Activated T-helper 1 cell treated with anti-CD3 and anti-CD28 coated beads, Interleukin-12 subunit alpha, Interleukin-12 subunit beta, Interleukin-2, Interleukin-4 antibody, amounts not matched to agents 30 ng/mL and 10 ng/mL and 1 ng/mL, durations not matched to agents 14 hours and 24 hours and 36 hours (primary cell): ENCODE measurements around the gene UBE2G1. TPM values are rescaled to one million over a fixed set of nuclear protein-coding genes. Genes with fewer than 3 reads are reported as not detected.
A peak's percentile ranks its signal among the peaks of the same experiment; 100 is the strongest.

Experiments used
- DNase-seq: peaks from one replicate; pipeline ENCODE4 v3.0.0; 2021; ENCODE audit warnings: low spot score
- H3K27ac Mint-ChIP-seq: one replicate; pipeline ENCODE4 v1.8.0; 2021; ENCODE audit warnings: mild to moderate bottlenecking, mixed read lengths
- H3K27me3 Mint-ChIP-seq: one replicate; pipeline ENCODE4 v1.8.0; 2022; ENCODE audit warnings: mild to moderate bottlenecking, moderate library complexity, mixed read lengths; ENCODE audit not compliant: insufficient read depth
- H3K36me3 Mint-ChIP-seq: one replicate; pipeline ENCODE4 v1.8.0; 2021; ENCODE audit warnings: low read depth, mixed read lengths
- H3K4me1 Mint-ChIP-seq: one replicate; pipeline ENCODE4 v1.8.0; 2021; ENCODE audit warnings: low read depth, mixed read lengths
- H3K4me3 Mint-ChIP-seq: one replicate; pipeline ENCODE4 v1.8.0; 2021; ENCODE audit warnings: mild to moderate bottlenecking, moderate library complexity, mixed read lengths
- H3K9me3 Mint-ChIP-seq: one replicate; pipeline ENCODE4 v1.8.0; 2021; ENCODE audit warnings: mixed read lengths
- intact Hi-C: fragments of 100-400 bp; cut with micrococcal nuclease; formaldehyde crosslinking; loops from one replicate; pipeline ENCODE4 v1.15.1; 2024
- total RNA-seq: library from RNA; stranded (reverse); gene quantifications from 2 replicates; pipeline ENCODE4 v1.2.3, GENCODE V29; 2022

The UBE2G1 gene
- total RNA-seq, 1 donor from 2014 or later = 87.3 TPM

DNA sequence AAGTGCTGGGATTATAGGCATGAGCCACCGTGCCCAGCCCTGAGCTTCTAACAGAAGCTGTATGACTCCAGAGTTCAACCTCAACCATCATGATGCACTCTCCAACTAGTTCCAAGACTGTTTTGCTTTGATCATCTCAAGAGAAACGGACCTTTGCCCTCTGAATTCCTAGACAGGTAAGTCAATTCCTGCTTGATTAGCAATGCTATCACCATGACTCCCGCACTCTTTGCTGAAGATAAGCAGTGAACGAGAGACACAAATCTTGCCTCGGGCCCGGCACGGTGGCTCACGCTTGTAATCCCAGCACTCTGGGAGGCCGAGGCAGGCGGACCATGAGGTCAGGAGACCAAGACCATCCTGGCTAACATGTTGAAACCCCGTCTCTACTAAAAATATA, 124.9 kb downstream of the UBE2G1 start:
- no peak overlapping the region for H3K27ac Mint-ChIP-seq
- H3K9me3 Mint-ChIP-seq = no peaks in the 10 kb centered on the region
- intact Hi-C loops = no loop called here
- DNase-seq = no peak
- H3K27me3 Mint-ChIP-seq = no peaks in the 10 kb centered on the region
- H3K4me1 Mint-ChIP-seq = peaks cover 11% of the 10 kb centered on the region
- no peak overlapping the region for H3K4me3 Mint-ChIP-seq
- H3K36me3 Mint-ChIP-seq = peaks cover 22% of the 10 kb centered on the region

DNA sequence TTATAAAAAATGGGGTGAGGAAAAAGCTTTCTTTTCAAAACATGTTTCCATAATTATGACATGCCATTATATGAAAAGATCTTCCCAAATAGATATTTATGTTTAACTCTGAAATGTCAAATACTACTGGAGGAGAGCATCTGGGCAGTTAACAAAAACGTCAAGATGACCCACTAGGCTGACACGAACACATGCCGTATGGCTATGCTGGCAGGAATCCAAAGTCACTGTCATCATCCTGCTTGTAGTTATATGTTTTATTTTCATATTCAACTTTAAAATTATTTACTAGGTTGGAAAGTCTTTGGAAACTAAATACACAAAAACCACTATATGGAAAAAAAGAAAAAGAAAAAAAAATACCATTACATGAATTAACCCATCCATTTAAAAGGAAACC, 130.0 kb downstream of the UBE2G1 start:
- Mint-ChIP-seq H3K9me3 (no peaks in the 10 kb centered on the region), H3K4me3 (no peak overlapping the region), H3K36me3 (peaks cover 38% of the 10 kb centered on the region), H3K4me1 (peaks cover 19% of the 10 kb centered on the region), H3K27ac (no peak overlapping the region), H3K27me3 (no peaks in the 10 kb centered on the region)
- DNase-seq = no peak
- intact Hi-C loops = no loop called here

DNA sequence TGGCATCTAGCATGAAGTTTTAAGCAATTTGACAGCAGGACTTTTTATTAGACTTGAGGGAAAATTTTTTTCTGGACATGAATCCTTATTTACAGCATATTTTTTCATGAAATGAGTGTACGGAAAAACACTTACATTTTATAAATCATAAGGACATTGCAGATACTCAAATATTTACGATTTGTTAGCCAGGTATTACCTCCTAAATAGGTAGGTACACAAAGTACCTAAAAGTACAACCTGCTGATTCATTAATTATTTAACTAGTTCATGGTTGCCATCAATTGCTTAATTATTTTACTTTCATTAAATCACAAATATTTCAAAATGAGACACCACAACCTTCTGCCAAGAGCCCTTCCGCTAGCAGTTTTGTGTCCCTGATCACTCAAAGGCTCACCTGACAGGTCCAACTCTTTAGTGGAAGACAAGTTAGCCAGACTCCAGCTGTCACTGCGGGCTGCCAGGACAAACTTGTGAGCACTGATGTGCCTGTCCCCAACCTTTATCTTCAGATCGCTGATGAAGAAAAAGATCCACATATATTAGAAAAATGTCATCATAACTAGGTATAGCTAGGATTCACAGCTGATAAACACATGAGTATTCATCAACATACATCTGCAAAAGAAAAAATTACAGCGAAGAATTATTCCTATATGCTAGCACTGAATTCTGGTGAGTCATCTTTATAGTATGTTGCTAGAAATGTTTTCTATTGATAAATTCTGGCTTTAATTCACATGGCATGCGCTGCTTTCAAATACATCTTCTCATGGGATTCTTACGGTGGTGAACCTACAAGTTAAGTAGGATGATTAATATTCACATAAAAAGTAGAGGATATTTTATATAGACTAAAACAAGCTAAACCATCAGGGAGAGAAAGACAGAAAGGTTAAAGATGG, 130.8 kb downstream of the UBE2G1 start:
- no peak overlapping the region for H3K27ac Mint-ChIP-seq
- peaks cover 19% of the 10 kb centered on the region for H3K4me1 Mint-ChIP-seq
- no peak for DNase-seq
- H3K36me3 Mint-ChIP-seq = peaks cover 35% of the 10 kb centered on the region
- intact Hi-C loops = no loop called here
- H3K4me3 Mint-ChIP-seq = no peak overlapping the region
- no peaks in the 10 kb centered on the region for H3K27me3 Mint-ChIP-seq
- H3K9me3 Mint-ChIP-seq = no peaks in the 10 kb centered on the region

DNA sequence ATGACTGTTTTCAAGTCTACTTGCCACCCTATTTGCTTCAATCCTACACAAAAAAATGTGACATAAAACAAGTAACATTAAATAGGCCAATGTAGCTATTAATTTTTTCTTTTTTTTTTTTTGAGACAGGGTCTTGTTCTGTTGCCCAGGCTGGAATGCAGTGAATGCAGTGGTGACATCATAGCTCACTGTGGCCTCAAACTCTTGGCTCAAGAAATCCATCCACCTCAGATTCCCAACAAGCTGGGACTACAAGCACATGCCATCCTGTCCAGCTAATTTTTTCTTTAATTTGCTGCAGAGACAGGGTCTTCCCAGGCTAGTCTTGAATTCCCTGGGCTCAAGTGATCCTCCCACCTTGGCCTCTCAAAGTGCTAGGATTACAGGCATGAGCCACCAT, 132.1 kb downstream of the UBE2G1 start:
- no peak overlapping the region for H3K4me3 Mint-ChIP-seq
- H3K27me3 Mint-ChIP-seq = no peaks in the 10 kb centered on the region
- H3K4me1 Mint-ChIP-seq = peaks cover 19% of the 10 kb centered on the region
- H3K9me3 Mint-ChIP-seq = no peaks in the 10 kb centered on the region
- H3K27ac Mint-ChIP-seq = no peak overlapping the region
- intact Hi-C loops = no loop called here
- DNase-seq = no peak
- H3K36me3 Mint-ChIP-seq = peaks cover 31% of the 10 kb centered on the region

DNA sequence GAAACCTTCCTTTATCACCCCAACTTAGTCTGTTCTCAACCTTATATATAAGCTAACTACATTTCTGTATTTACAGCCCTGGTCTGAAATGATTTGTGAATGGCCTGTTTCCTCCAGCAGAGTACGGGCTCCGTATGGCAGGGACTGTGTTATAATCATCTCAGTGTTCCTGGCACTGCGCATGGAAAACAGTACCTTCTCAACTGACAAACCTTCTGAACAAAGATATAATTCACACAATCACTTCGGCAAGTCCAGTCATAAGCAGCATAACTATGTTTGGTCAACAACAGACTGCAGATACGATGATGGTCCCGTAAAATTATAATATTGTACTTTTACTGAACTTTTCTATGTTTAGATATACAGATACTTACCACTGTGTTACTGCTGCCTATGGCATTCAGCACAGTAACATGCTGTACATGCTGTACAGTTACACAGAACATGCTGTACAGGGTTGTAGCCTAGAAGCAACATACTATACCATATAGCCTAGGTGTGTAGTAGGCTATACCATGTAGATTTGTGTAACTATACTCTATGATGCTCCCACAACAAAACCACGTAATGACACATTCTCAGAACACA, 132.7 kb downstream of the UBE2G1 start:
- Mint-ChIP-seq H3K4me3 (no peak overlapping the region), H3K27me3 (no peaks in the 10 kb centered on the region)

DNA sequence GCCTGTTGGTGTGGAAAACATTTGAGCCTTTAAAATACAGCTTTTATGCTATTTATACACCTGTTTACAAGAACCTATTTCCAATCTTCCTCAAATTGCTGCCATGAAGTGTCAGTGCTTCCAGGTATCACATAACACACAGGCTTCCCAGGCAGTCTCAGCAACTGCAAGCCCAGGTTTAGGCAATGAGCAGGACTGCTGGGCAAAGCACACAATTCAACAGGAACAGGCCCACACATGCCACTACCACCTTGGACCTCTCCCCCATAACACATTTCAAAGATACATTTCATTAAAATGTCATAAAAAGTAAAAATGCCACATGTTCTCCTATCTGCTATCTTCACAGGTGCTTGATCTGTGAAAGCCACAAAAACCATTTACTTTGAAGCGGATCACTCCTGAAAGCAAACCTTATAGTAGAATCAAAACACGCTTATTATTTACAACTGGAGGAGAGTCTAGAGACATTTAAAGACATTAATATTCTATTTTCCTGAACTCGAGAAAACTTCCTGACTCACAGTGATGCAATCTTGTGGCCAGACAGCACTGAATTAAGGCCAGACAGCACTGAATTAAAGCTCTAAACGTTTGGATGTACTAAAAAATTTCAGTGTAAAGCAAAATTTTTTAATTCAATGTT, 134.2 kb downstream of the UBE2G1 start:
- Mint-ChIP-seq H3K9me3 (no peaks in the 10 kb centered on the region), H3K27ac (peak overlapping the region; percentile 14), H3K27me3 (no peaks in the 10 kb centered on the region), H3K4me3 (no peak overlapping the region), H3K36me3 (peaks cover 30% of the 10 kb centered on the region), H3K4me1 (peaks cover 24% of the 10 kb centered on the region)
- intact Hi-C loops = no loop called here
- no peak for DNase-seq

More for the DNA sequence above, 132.7 kb downstream of the UBE2G1 start:
- Mint-ChIP-seq H3K36me3 (peaks cover 29% of the 10 kb centered on the region), H3K4me1 (peaks cover 19% of the 10 kb centered on the region), H3K27ac (no peak overlapping the region), H3K9me3 (no peaks in the 10 kb centered on the region)
- DNase-seq = no peak
- intact Hi-C loops = no loop called here

DNA sequence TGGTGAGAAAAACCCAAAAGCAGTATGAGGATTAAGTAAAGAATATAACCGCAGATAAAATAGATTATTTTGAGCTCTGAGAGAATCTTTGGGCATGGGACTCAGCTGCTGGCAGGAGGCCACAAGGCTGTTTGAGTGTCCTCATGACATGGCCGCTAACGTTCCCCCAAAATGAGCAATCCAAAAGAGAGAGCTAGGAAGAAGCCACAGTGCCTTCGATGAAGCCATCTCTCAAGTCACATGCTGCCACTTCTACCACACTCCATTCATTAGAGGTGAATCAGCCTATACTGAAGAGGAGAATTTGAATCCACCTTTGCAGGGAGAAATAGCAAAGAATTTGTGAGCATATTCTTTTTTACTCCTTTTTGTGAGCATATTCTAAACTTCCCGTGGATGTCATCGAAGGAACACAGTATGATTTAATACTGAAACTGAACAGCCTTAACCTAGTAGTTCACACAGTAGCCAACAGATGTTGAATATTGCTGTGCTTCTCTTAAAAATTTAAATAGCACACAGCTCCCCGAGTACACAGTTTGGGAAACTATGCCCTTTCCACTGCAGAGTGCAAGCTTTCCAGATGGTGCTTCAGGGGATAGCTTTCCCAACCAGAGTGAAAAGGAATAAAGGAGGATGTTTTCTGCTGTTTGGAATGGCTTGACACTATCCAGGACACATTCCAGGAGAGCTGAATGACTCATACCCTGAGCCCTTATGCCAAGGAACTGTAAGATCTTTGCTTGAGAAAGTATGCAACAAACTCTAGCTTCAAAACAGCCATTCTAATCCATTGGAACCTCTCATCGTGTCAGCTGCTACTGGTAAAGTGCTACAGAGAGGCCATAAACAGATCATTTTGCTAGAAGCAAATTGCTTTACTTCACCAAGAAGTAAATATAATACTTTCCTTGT, 136.6 kb downstream of the UBE2G1 start:
- no peaks in the 10 kb centered on the region for H3K9me3 Mint-ChIP-seq
- no peaks in the 10 kb centered on the region for H3K27me3 Mint-ChIP-seq
- intact Hi-C loops = no loop called here
- peaks cover 24% of the 10 kb centered on the region for H3K4me1 Mint-ChIP-seq
- no peak overlapping the region for H3K27ac Mint-ChIP-seq
- no peak overlapping the region for H3K4me3 Mint-ChIP-seq
- no peak for DNase-seq
- peaks cover 27% of the 10 kb centered on the region for H3K36me3 Mint-ChIP-seq

DNA sequence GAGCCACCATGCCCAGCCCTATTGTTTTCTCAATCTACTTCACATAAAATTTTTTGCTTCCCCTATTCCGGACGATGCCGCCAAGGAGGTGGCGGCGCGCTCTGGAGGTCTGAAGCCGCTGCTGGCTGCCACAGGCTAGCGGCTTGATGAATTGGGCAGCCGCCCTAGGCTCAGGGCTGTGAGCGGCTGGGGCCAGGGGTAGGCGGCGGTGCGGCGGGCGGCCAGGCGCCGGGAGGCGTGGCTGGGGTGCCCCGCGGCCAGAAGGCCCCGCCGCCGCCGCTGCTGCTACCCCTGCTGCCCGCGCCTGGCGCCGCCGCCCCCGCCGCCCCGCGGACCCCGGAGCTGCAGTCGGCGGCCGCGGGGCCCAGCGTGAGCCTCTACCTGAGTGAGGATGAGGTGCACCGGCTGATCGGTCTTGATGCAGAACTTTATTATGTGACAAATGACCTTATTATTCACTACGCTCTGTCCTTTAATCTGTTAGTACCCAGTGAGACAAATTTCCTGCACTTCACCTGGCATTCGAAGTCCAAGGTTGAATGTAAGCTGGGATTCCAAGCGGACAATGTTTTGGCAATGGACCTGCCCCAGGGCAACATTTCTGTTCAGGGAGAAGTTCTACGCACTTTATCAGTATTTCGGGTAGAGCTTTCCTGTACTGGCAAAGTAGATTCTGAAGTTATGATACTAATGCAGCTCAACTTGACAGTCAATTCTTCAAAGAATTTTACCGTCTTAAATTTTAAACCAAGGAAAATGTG, 144.4 kb downstream of the UBE2G1 start:
- Mint-ChIP-seq H3K4me3 (no peak overlapping the region), H3K27me3 (no peaks in the 10 kb centered on the region), H3K9me3 (no peaks in the 10 kb centered on the region), H3K27ac (no peak overlapping the region), H3K4me1 (peaks cover 13% of the 10 kb centered on the region), H3K36me3 (peaks cover 15% of the 10 kb centered on the region)
- no peak for DNase-seq
- intact Hi-C loops = no loop called here

DNA sequence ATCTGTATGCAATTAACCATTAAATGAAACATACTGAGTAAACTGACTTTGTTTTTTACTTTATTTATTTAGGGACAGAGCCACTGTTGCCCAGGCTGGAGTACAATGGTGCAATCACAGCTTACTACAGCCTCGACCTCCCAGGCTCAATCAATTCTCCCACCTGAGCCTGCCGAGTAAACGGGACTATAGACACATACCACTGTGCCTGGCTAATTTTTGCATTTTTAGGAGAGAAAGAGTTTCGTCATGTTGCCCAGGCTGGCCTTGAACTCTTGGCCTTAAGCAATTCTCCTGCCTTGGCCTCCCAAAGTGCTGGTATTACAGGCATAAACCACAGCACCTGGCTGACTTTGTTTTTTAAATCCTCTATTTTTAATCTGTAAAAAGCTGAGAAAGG, 145.3 kb downstream of the UBE2G1 start:
- no peak for DNase-seq
- no peak overlapping the region for H3K27ac Mint-ChIP-seq
- intact Hi-C loops = no loop called here

DNA sequence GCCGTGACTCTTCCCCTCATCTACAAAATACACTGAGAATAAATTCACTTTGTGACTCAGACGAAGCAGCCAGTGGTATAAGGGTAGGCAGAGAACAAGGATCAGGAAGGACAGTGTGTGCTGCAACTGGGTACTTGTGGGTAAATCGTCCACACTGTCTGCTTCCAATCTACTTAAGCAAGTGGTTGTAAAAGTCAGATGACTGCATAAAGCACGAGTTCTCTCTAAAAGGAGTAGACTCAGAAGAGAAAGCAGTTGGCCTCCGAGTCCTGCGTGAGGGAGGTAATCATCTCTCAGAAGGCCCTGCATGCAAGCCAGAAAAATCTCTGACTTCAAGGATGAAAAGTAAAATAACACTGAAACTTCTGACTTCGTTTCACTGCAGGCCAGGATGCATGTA, 145.8 kb downstream of the UBE2G1 start:
- DNase-seq = no peak
- Mint-ChIP-seq H3K4me1 (peaks cover 19% of the 10 kb centered on the region), H3K27ac (no peak overlapping the region), H3K4me3 (no peak overlapping the region), H3K27me3 (no peaks in the 10 kb centered on the region), H3K9me3 (no peaks in the 10 kb centered on the region), H3K36me3 (peaks cover 19% of the 10 kb centered on the region)
- intact Hi-C loops = no loop called here

More for the DNA sequence above, 145.3 kb downstream of the UBE2G1 start:
- Mint-ChIP-seq H3K27me3 (no peaks in the 10 kb centered on the region), H3K36me3 (peaks cover 17% of the 10 kb centered on the region), H3K4me1 (peaks cover 17% of the 10 kb centered on the region), H3K9me3 (no peaks in the 10 kb centered on the region), H3K4me3 (no peak overlapping the region)
